Umbilical cord (tissue), 2 donors: ENCODE data around the gene B3GNT2. TPM values are rescaled to one million over a fixed set of nuclear protein-coding genes. Genes with fewer than 3 reads are reported as not detected.

Experiments
- DNase-seq: peaks from one replicate; pipeline ENCODE4 v3.0.0-alpha.2; 2015; ENCODE audit warnings: low spot score
- total RNA-seq: library from RNA; depleted of rRNA; stranded (reverse); fragments of >200 nt; gene quantifications from one replicate; pipeline ENCODE4 v1.2.3, GENCODE V29; 2014; ENCODE audit warnings: low replicate concordance; ENCODE audit not compliant: insufficient read depth

The B3GNT2 gene
- total RNA-seq, 1 donor from 2014 or later = 32.7 TPM

DNA sequence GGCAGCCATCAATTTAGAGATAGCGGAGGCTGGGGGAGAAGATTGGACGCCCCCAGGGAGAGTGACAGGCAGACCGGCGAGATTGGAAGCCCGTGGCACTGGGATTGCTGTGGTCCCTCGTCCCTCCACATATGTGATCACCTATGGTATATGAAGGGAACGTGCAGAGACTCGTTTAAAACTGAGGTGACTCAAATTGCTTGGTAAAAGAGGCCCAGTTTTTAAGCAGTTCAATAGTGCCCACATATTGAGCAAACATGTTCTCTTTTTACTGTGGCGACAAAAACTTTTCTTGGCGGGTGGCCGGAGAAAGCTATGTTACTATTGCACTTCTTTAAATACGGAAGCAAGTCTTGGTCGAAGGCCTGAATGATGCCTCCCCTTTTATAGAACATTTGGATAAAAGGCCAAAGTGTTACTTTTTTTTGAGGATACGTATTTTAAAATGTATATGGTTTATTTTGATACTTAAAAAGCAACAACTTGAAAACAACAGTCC is 9.1 kb downstream of the B3GNT2 start:
- no peak for DNase-seq

DNA sequence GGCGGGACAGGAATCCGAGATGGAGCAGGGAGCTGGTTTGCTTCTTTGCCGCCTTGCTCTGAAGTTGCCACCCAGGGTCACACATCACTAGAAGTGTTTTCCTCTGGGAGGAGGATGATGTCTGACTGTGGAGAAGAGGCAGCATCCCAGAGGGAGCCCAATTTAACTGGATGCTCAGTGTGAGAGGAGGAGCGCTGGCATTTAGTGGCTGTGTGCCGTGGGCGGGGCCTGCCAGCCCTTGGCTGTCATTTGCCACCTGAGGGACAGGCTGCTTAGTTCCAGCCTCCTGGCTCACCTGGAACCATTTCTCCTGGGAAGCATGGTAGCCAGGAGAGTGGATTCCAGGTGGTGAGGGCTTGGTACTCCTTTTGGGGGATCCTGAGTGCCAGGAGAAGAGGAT is 9.6 kb downstream of the B3GNT2 start:
- no peak for DNase-seq

DNA sequence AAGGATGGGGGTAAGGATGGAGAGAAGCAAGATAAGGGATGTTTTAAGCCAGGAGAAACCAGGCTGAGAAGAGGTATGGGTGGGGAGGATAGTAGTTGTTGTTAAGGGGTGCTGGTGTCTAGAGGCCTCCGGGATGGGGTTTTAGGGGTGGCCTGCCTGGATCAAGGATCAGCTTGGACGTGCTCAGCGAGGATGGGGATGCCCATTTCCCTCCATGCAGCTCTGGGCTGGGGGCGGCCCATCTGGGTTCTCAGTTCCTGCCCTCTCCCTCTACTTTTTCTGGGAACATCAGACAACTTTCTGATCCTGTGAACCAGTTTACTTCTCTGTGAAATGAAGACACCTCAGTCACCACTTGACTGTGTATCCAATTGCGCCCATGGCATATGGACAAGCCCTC is 10.1 kb downstream of the B3GNT2 start:
- no peak for DNase-seq

DNA sequence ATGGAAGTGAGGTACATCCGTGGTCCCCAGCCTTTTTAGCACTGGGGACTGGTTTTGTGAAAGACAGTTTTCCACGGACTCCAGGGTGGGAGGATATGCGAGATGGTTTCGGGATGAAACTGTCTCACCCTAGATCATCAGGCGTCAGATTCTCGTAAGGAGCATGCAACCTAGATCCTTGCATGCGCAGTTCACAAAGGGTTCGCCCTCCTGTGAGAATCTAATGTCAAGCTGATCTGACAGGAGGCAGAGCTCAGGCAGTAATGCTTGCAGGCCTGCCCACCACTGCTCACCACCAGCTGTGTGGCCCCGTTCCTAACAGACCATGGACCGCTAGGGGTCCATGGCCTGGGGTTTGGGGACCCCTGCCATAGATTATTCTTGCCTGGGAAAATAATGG is 11.6 kb downstream of the B3GNT2 start:
- DNase-seq = no peak

DNA sequence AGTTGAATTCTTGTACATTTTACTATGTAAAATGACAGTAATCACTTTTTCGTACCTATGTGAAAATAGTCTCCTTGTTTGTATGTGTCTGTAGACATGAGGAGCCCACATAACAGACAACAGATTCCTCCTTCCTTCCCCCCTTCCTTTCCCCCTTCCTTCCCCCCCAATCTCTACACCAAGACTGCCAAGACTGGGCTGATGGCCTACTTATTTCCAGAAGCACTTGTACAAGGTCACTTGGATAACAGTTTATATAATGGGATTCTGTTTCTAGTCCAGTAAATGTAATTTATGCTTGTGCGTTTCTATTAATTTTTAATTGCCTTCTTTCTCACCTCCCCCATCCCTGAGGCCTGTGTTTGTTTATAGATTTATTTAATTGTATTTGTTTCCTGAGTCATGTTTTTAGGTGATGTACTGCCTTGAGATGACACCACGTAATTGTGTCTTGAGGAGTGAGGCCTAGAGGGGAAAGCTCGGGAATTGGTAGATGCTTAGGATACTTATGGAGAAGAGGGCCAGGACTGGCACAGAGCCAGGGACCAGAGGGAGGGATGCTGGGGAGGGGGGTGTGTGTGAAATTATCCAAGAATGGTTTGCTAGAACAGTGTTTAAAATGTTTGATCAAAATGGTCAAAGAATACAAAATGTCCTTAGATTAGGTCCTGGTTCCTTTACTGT is 12.3 kb downstream of the B3GNT2 start:
- no peak for DNase-seq

DNA sequence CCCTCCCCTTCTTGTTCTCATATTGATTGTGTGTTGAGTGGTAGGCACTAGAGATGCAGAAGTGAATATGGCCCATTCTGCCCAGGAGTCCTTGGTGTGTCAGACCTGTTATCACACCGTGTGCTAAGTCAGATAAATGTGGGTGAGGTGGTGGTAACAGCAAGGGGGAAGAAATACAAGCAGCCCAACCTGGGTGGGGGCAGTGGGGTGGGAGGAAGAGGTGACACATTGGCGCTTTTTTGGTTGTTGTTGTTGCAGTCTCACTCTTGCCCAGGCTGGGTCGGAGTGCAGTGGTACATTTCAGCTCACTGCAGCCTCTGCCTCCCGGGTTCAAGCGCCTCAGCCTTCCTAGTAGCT is 12.8 kb downstream of the B3GNT2 start:
- no peak for DNase-seq

DNA sequence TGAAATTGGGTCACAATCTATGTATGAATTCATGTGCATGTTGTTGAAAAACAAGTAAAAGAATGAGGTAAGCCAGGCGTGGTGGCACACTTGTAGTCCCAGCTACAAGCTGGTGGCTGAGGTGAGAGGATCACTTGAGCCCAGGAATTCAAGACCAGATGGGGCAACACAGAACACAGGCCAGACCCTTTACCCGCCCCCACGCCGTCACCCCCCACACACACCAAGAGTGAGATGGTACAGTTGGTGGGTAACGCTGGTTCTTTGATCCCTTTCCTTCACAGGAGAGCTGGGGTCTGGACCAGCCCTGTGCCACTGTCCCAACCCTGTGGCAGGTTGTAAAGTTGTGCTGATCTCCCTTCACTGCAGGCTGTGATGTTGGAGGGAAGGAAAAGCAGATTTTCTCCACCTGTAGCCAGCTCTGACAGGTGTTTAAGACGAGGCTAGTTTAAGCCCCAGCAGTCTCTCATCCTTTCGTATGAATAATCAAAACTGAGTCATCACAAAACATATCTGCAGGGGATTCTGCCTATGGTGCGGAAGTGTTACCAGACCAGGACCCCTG is 13.6 kb downstream of the B3GNT2 start:
- DNase-seq = no peak

DNA sequence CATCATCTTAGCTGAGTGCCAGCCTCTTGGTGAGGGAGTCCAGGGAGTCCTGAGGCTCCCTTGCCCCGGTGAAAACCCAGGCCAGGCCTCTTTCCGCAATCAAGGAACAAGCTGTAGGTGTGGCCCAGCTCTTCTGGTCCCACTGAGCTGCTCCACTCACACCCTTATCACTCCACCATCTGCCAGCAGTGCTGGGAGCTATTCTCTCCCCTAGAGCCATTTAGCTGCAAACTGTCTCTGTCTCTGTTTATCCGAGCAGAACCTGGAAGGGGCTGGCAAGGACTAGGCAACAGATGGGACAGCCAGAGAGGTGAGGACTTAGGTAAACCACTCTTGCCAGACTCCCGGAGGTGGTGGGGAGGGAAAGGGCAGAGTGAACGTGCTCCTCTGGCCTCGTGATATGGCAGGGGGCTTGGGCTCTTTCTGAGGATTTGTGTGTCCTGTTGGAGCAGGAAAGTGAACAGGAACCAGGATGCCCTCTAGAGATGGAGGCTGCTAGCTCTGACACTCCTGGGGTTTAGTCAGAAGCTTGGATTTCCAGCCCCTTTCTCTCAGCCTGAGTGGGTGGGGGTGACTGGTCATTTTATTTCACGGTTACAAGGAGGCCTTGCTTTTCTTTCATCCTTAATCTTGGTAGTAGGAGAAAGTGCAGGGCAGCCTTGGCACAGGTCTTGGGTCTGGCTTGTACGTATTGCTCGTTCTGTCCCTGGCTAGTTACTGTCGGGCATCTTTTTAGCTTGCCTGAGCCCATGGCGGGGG is 19.6 kb downstream of the B3GNT2 start:
- DNase-seq = no peak

DNA sequence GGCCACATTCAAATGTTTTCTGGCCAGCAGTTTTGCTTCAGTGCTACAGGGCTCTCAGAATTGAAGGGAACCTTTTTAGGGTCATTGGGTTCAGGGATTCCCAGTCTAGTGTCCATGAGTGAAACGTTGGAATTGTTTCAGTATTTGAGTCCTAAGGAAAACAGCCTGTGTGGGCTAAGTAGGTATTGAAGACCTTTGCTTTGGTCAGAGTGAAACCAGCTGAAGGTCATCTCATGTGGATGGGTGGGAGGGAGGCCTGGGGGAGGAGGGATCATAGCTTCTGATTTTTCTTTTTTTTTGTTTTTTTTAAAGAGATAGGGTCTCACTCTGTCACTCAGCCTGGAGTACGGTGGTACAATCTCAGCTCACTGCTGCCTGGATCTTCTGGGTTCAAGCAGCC is 20.2 kb downstream of the B3GNT2 start:
- DNase-seq = no peak

DNA sequence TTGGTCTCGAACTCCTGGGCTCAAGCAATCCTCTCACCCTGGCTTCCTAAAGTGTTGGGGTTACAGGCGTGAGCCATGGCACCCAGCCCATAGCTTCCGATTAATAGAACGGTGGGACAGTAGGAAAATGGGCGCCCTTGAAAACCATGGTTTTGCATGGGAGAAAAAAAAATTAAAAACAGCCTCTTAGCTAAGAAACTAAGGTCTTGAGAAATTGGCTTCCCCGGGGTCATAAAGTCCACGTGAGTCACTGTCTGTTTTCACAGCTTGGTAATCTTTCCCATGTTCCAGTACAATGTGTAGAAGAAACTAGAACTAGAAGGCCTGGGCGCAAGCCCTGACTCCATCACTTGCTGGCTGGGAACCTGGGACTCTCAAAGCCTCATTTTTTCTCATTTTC is 20.7 kb downstream of the B3GNT2 start:
- DNase-seq = no peak

DNA sequence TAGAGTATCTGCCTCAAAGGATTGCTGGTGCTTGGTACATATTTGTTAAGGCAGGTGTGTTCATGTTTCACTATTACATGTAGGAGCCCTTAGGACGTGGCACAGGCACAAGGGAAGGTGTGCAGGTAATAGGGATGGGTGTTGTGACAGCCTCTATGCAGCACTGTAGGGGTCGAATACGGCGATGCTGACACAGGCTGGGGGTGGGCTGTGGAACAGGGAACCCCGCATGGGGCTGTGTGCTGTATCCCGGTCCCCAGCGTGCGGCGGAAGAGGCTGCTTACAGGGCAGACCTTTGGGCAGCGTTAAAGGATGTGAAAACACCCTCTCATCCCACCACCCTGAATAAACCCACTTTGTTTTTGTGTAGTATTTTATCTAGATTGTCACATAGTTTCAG is 21.5 kb downstream of the B3GNT2 start:
- no peak for DNase-seq

DNA sequence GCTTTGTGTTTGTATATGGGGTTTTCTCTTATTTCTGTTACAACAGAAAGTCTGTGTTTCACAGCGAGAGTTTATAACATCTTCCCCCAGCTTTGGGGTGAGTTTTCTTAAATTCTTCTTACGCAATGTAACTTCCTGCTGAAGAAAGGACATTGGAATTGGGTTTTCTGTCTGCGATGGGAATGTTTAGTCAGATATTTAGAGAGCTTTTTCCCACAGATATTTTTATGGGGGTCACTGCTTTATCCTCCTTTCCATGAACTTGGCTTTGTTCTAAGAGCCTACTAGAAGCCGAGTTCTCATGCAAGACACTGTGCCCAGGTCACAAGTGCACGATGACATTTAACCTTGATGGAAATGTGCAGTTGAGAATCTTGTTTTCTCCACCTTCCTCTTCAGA is 22.1 kb downstream of the B3GNT2 start:
- DNase-seq = no peak

DNA sequence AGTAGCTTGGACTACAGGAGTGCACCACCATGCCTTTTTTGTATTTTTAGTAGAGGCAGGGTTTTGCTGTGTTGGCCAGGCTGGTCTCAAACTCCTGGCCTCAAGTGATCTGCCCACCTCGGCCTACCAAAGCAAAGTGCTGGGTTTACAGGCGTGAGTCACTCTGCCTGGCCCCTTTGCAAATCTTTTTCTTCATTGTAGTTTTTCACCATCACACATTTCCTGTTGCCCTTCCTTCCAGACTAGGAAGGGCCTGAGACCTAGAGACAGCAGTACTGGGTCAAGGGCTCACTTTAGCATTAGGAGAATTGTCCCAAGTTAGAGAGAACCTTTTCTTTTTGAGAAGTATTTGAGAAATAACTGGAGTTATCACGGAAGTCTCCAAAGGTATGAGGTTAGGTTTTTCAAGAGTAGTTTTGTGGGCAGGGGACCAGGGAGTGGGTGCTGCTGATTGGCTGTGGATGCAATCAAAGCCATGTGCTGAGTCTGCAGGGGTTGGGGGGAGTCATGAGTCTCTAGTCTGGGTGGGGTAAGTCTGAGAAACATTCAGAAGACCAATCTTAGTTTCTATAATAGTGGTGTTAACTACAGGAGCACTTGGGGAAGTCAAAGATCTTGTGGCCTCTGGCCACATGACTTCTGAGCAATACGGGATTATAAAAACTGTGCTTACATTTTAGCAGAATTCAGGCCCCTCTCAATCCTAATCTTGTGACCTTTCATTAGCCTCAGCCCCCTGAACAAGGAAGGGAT is 23.7 kb downstream of the B3GNT2 start:
- no peak for DNase-seq

DNA sequence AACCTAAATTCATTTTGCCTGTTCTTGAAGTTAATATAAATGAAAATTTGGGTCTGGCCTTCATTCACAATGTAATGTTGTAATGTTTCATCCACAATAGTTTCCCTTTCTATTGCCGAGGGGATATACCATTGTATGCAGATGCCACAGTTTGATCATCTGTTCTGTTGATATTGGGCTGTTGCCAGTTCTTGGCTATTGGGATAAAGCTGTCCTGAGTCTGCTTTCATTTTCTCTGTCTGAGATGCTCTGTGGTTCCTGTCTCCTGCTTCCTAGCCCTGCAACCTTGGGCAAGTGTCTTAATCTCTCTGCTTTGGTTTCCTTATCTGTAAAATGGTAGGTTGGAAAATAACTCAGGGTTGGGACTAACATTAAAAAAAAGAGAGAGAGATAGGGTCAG is 25.2 kb downstream of the B3GNT2 start:
- DNase-seq = no peak

DNA sequence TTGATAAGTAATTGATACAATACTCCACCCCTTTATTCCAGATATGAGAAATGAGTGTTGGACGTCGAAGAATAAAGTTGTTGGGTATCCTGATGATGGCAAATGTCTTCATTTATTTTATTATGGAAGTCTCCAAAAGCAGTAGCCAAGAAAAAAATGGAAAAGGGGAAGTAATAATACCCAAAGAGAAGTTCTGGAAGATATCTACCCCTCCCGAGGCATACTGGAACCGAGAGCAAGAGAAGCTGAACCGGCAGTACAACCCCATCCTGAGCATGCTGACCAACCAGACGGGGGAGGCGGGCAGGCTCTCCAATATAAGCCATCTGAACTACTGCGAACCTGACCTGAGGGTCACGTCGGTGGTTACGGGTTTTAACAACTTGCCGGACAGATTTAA is 26.3 kb downstream of the B3GNT2 start:
- DNase-seq = no peak

DNA sequence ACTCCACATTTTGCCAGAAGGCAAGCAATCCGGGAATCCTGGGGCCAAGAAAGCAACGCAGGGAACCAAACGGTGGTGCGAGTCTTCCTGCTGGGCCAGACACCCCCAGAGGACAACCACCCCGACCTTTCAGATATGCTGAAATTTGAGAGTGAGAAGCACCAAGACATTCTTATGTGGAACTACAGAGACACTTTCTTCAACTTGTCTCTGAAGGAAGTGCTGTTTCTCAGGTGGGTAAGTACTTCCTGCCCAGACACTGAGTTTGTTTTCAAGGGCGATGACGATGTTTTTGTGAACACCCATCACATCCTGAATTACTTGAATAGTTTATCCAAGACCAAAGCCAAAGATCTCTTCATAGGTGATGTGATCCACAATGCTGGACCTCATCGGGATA is 26.8 kb downstream of the B3GNT2 start:
- no peak for DNase-seq

DNA sequence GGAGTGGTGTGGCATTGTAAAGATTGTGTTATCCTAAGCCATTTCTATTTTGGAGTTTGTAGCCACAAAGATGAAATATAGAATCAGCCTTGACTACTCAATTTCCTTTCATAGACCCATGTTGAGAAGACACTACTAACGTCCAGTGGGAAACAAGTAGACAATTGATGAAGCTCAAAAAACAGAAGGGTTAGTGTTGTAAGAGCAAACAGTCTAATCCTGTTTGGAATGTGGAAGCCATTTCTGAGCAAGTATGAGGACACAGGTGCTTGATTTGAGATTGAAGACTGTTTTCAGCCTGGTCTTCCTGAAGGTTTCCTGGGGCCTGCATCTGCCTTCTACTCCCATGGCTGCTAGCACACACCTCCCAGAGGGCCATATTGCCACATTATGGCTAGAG is 29.1 kb downstream of the B3GNT2 start:
- no peak for DNase-seq

DNA sequence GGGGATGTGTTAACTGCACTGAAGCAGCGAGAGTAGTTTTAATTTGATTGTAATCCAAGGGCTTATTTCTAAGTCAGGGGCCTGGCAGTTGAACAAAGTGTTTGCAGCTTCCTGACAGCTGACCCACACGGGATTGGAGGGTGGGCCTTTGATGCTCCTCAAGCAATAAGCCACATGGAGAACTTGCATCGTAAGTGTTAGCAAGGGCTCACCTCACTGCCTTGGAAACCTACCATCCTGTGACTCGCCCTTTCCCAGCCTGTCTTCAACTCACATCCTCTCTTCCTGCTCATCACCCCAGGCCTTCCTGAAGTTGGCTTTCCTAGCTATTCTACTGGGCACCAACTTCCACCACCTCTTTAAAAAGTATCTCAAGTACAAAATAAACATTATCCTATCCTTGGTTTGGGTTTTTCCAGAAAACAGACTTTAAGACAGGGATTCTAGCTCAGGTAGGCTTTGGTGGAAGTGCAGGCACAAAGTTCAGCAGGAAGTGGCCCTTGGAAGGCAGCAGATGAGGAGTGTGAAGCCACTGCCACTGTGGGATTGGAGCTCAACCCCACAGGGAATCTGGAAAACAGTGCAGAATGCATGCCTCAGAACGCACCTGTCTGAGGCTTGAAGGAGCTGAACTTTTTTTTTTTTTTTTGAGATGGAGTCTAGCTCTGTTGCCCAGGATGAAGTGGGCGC is 31.6 kb downstream of the B3GNT2 start:
- DNase-seq = no peak

DNA sequence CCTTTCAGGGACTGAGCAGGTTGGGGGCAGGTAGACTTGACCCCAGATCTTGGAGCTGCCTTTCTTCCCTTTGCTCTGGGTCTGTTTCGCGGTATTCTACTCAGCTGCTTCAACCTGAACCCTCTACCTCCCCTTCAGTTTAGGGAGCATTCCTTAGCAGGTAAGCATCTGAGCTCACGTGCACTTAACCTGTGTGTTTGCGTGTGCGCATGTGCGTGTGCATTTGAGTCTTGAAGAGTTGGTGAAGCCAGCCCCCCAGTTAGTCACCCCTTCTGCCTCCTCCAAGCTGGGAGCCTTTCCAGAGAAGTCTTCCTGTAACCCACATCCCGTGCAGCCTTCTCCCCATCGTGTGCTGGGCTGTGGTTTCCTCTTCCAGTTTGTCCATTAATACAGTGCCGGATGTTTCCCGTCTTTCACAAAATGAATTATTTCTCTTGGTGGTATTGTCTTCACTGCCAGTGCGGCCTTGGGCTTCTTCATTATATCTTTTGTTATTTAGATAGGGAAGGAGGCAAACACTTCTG is 33.2 kb downstream of the B3GNT2 start:
- no peak for DNase-seq

DNA sequence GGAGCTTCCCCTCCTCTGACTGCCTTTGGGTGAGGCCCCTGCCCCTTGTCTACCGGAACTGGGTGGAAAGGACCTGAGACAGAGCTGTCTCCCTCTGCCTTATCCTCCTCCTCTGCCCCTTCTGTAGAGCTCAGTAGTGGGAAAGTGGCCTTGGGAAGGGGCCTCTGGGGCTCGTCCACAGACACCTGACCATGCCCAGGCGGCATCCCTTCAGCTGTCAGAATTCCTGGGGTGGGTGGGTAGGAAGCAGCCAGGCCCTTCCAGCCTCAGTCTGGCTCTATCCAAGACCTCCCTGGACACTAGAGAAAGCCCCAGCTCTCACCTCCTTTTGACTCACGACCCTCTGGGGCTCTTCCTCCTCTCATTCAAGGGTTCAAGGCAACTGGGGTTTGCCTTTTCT is 35.6 kb downstream of the B3GNT2 start:
- no peak for DNase-seq
